IMR-90 (cell line): ENCODE data around the gene ATL2. TPM values are rescaled to one million over a fixed set of nuclear protein-coding genes. Genes with fewer than 3 reads are reported as not detected.

ENCODE experiments used
- ATAC-seq: fragments of 200-7000 bp; cut with Tn5 transposase; 2 replicates; pipeline ENCODE4 v1.9.1; 2020; ENCODE audit warnings: low read depth, mild to moderate bottlenecking, moderate library complexity
- BruUV-seq: library from RNA; stranded (reverse); fragments of 400-500 nt; replicated peaks from 2 replicates; lab custom pipeline; 2021; lab: Mats Ljungman, UMichigan
- CTCF ChIA-PET: fragments of 300-600 bp; formaldehyde crosslinking; extraction: SDS; loops from one replicate; lab custom pipeline; 2021; ENCODE audit warnings: antibody characterized with exemption; lab: Yijun Ruan, JAX
- POLR2A ChIA-PET: fragments of 300-600 bp; sonication (Branson Sonifier 250); formaldehyde crosslinking; loops from one replicate; lab custom pipeline; 2022; ENCODE audit warnings: antibody characterized with exemption; ENCODE audit not compliant: unreplicated experiment; lab: Charles Lee
- DNase-seq: peaks from one replicate; pipeline ENCODE4 v3.0.0; 2013
- H2AFZ ChIP-seq: replicated peaks from 2 replicates; pipeline ENCODE3; 2013; ENCODE audit warnings: low read length, mild to moderate bottlenecking; ENCODE audit not compliant: poor library complexity
- H2AK5ac ChIP-seq: 2 replicates; pipeline ENCODE4 v1.6.1; 2013; ENCODE audit warnings: low read depth, low read length, inconsistent platforms
- H2AK9ac ChIP-seq: replicated peaks from 2 replicates; pipeline ENCODE3; 2013; ENCODE audit warnings: mild to moderate bottlenecking, low read depth, low read length, moderate library complexity; ENCODE audit not compliant: poor library complexity
- H2BK120ac ChIP-seq: 2 replicates; pipeline ENCODE4 v1.6.1; 2013; ENCODE audit warnings: low read depth, low read length, inconsistent platforms
- H2BK15ac ChIP-seq: 3 replicates; pipeline ENCODE4 v1.6.1; 2013; ENCODE audit warnings: low read depth, low read length, inconsistent platforms
- H2BK20ac ChIP-seq: 2 replicates; pipeline ENCODE4 v1.6.1; 2013; ENCODE audit warnings: low read depth, mild to moderate bottlenecking, inconsistent platforms, low read length, moderate library complexity
- H2BK5ac ChIP-seq: 2 replicates; pipeline ENCODE4 v1.6.1; 2013; ENCODE audit warnings: mild to moderate bottlenecking, low read depth, low read length, inconsistent platforms; ENCODE audit not compliant: poor library complexity, severe bottlenecking
- H3K14ac ChIP-seq: replicated peaks from 2 replicates; pipeline ENCODE4 v1.6.1; 2013; ENCODE audit warnings: low read depth, low read length, inconsistent platforms
- H3K18ac ChIP-seq: 2 replicates; pipeline ENCODE4 v1.6.1; 2013; ENCODE audit warnings: low read depth, low read length, control low read depth
- H3K23ac ChIP-seq: 2 replicates; pipeline ENCODE4 v1.6.1; 2013; ENCODE audit warnings: low read depth, low read length, inconsistent platforms
- H3K27ac ChIP-seq: 2 replicates; pipeline ENCODE4 v1.5.1; 2013; ENCODE audit warnings: mild to moderate bottlenecking, control low read depth, low read length; ENCODE audit not compliant: insufficient read depth
- H3K27me3 ChIP-seq: 2 replicates; pipeline ENCODE4 v1.6.1; 2013; ENCODE audit warnings: low read length; ENCODE audit not compliant: control insufficient read depth, insufficient read depth
- H3K36me3 ChIP-seq: 2 replicates; pipeline ENCODE4 v1.6.1; 2013; ENCODE audit warnings: low read length, mixed read lengths; ENCODE audit not compliant: control insufficient read depth, insufficient read depth
- H3K4ac ChIP-seq: 2 replicates; pipeline ENCODE4 v1.6.1; 2013; ENCODE audit warnings: low read depth, low read length, inconsistent platforms
- H3K4me1 ChIP-seq: 2 replicates; pipeline ENCODE4 v1.6.1; 2013; ENCODE audit warnings: low read length, mixed read lengths; ENCODE audit not compliant: control insufficient read depth, insufficient read depth
- H3K4me2 ChIP-seq: 2 replicates; pipeline ENCODE4 v1.6.1; 2013; ENCODE audit warnings: low read depth, mild to moderate bottlenecking, control low read depth, low read length, moderate library complexity
- H3K4me3 ChIP-seq: 2 replicates; pipeline ENCODE4 v1.5.1; 2013; ENCODE audit warnings: low read depth, mild to moderate bottlenecking, control low read depth, low read length, moderate library complexity; ENCODE audit not compliant: insufficient read depth
- H3K56ac ChIP-seq: 2 replicates; pipeline ENCODE4 v1.6.1; 2013; ENCODE audit warnings: low read length, inconsistent platforms; ENCODE audit not compliant: insufficient read depth; ENCODE audit errors: extremely low read depth
- H3K79me1 ChIP-seq, 2 experiments: 2 replicates each; pipeline ENCODE4 v1.6.1; 2013; ENCODE audit warnings: low read length in 2 of 2, inconsistent platforms in 1 of 2, low read depth in 1 of 2
- H3K9ac ChIP-seq: 2 replicates; pipeline ENCODE4 v1.6.1; 2013; ENCODE audit warnings: low read depth, low read length, control low read depth
- H3K9me1 ChIP-seq: 2 replicates; pipeline ENCODE4 v1.6.1; 2013; ENCODE audit warnings: low read length, inconsistent platforms; ENCODE audit not compliant: insufficient read depth
- H3K9me3 ChIP-seq: 2 replicates; pipeline ENCODE4 v1.6.1; 2013; ENCODE audit warnings: low read length; ENCODE audit not compliant: control insufficient read depth, insufficient read depth
- H4K20me1 ChIP-seq: 2 replicates; pipeline ENCODE4 v1.6.1; 2013; ENCODE audit warnings: low read length, inconsistent platforms; ENCODE audit not compliant: insufficient read depth
- H4K5ac ChIP-seq: 2 replicates; pipeline ENCODE4 v1.6.1; 2013; ENCODE audit warnings: mild to moderate bottlenecking, low read depth, low read length, control low read depth
- H4K8ac ChIP-seq, 2 experiments: 2 replicates each; pipeline ENCODE4 v1.6.1; 2013; ENCODE audit warnings: low read depth in 2 of 2, low read length in 2 of 2, control low read depth in 1 of 2, inconsistent platforms in 1 of 2
- H4K91ac ChIP-seq: 2 replicates; pipeline ENCODE4 v1.6.1; 2013; ENCODE audit warnings: low read depth, low read length, inconsistent platforms; ENCODE audit not compliant: insufficient read depth
- CEBPB ChIP-seq: IDR thresholded peaks from 2 replicates; pipeline ENCODE4 v1.6.1; 2012; ENCODE audit warnings: low read depth, low read length, improper control_type of control experiment
- MAFK ChIP-seq: IDR thresholded peaks from 2 replicates; pipeline ENCODE4 v1.6.1; 2012; ENCODE audit warnings: low read depth, low read length, improper control_type of control experiment
- WGBS, 2 experiments: methylation state at CpG; one replicate each; pipeline versions ENCODE4 v1.1.5 to v1.1.7; 2013; ENCODE audit warnings: missing lambda C conversion rate in 2 of 2; ENCODE audit not compliant: insufficient read length in 1 of 2; ENCODE audit errors: extremely low coverage in 2 of 2; 5-methylcytosine and 5-hydroxymethylcytosine counted together
- dilution Hi-C: fragments of 300-500 bp; cut with HindIII; formaldehyde crosslinking; loops from one replicate; pipeline ENCODE4 v1.14.3; 2018; ENCODE audit warnings: low sequenced_read_pairs; ENCODE audit not compliant: unreplicated experiment
- in situ Hi-C: fragments of 300-500 bp; cut with MboI; formaldehyde crosslinking; loops from 3 replicates; pipeline ENCODE4 v1.14.3; 2019; ENCODE audit warnings: low sequenced_read_pairs, inconsistent platforms, mixed read lengths
- intact Hi-C: fragments of 100-400 bp; cut with micrococcal nuclease; formaldehyde crosslinking; loops from 2 replicates; pipeline ENCODE4 v1.10.0; 2022
- polyA plus RNA-seq, 3 experiments: library from polyadenylated mRNA; depleted of rRNA; stranded (reverse); fragments of >200 nt; gene quantifications; 2 replicates each; pipeline ENCODE4 v1.2.3, GENCODE V29; 2012; ENCODE audit warnings: low replicate concordance in 1 of 3
- total RNA-seq: library from RNA; depleted of rRNA; stranded (reverse); fragments of >200 nt; gene quantifications from 2 replicates; pipeline ENCODE4 v1.2.3, GENCODE V29; 2012

Gene ATL2
- total and polyA plus RNA-seq, 2 of the 4 experiments (the other 2 are of a cell fraction), result 16.0 to 62.6 TPM

DNA sequence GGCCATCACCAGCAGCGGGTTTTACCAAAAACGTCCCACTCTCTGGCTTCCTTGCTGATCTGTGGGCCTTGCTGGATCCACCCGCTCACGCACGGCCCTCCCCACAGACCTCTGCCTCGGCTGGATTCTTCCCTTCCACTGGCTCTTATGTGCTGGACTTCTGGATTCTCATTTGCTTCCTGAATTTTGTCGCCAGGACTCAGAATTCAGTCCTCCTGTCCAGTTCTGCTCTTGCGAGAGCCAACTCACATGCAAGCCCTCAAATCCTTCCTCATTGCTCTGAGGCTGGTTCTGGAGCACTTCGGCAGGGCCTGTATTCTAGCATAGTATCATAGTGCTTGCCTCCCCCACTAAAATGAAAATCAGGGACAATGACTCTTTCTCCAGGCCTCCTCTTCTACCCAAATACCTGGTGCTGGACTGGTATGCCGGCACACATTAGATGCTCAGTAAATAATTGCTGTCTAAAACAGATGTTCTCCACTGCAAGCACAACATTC is 115.5 kb downstream of the ATL2 start:
- Histone ChIP-seq H3K27me3 (peaks cover 51% of the 10 kb centered on the region), H3K14ac (no peak overlapping the region), H3K79me1 (no peaks in the 10 kb centered on the region), H3K4ac (no peak overlapping the region), H4K8ac (no peak overlapping the region), H3K9ac (no peak overlapping the region), H3K36me3 (no peaks in the 10 kb centered on the region), H3K9me3 (no peaks in the 10 kb centered on the region), H3K18ac (no peak overlapping the region), H3K4me3 (no peak overlapping the region), H3K23ac (no peak overlapping the region), H3K56ac (no peak overlapping the region), H3K27ac (no peak overlapping the region), H2BK20ac (no peak overlapping the region), H3K4me1 (no peaks in the 10 kb centered on the region), H3K4me2 (no peak overlapping the region), H4K91ac (no peak overlapping the region), H2BK15ac (no peak overlapping the region; the same call in 2 of the 3 replicates), H4K20me1 (no peaks in the 10 kb centered on the region), H2BK5ac (no peak overlapping the region), H2AFZ (no peak overlapping the region), H2BK120ac (no peak overlapping the region), H3K9me1 (no peaks in the 10 kb centered on the region), H4K5ac (no peak overlapping the region), H2AK9ac (no peak overlapping the region), H2AK5ac (no peak overlapping the region)
- ChIA-PET CTCF (no interaction called here), POLR2A (no interaction called here)
- dilution Hi-C loops, result no loop called here
- ATAC-seq (no peak), DNase-seq (no peak)
- TF ChIP-seq CEBPB (no peak), MAFK (no peak)
- BruUV-seq, result no TSS peak
- intact Hi-C loops, result loop anchor here (5.0 to 10.0 kb wide), 3 partner anchors 69 to 224 kb away; no protein-coding TSS in a partner anchor
- WGBS, 2 experiments, result 71% methylated on average over 6 of the region's 10 CpGs; no CpG with 5 or more reads in 1 of the 2 experiments
- in situ Hi-C loops, result loop anchor here (10.0 kb wide), 1 partner anchor 867 kb away; no protein-coding TSS in a partner anchor
